ENCODE results near the gene SLC36A4.
"Not testable (repeated sequence)": the region's sequence is repeated elsewhere in the genome, so short reads cannot be mapped to it uniquely, and the experiment has no call there.

Gene SLC36A4

DNA sequence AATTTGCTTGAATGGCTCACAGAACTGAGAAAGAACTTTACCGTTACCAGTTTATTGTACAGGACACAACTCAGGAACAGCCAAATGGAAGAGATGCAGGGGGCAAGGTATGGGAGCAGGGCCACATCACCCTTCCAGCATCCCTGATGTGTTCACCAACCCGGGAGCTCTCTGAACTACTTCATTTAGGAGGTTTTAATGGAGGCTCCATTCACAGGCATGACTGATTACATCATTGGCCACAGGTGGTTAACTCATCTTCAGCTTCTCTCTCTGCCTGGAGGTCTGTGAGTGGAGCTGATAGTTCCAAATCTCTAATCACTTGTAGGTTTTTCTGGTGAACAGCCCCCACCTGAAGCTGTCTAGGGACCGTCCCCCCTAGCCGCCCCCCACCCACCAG is 83.5 kb downstream of the SLC36A4 start:
- TF ChIP-seq, protein P1, sequence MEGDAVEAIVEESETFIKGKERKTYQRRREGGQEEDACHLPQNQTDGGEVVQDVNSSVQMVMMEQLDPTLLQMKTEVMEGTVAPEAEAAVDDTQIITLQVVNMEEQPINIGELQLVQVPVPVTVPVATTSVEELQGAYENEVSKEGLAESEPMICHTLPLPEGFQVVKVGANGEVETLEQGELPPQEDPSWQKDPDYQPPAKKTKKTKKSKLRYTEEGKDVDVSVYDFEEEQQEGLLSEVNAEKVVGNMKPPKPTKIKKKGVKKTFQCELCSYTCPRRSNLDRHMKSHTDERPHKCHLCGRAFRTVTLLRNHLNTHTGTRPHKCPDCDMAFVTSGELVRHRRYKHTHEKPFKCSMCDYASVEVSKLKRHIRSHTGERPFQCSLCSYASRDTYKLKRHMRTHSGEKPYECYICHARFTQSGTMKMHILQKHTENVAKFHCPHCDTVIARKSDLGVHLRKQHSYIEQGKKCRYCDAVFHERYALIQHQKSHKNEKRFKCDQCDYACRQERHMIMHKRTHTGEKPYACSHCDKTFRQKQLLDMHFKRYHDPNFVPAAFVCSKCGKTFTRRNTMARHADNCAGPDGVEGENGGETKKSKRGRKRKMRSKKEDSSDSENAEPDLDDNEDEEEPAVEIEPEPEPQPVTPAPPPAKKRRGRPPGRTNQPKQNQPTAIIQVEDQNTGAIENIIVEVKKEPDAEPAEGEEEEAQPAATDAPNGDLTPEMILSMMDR (IDR thresholded peaks at IDR 0.05; ENCODE audit: insufficient read depth, low read depth, low read length, missing control alignments), result no peak
- no peak overlapping the region for H3K4me3 ChIP-seq (ENCODE audit: low read depth, low read length)
- no peak for DNase-seq (ENCODE audit: low read depth)

DNA sequence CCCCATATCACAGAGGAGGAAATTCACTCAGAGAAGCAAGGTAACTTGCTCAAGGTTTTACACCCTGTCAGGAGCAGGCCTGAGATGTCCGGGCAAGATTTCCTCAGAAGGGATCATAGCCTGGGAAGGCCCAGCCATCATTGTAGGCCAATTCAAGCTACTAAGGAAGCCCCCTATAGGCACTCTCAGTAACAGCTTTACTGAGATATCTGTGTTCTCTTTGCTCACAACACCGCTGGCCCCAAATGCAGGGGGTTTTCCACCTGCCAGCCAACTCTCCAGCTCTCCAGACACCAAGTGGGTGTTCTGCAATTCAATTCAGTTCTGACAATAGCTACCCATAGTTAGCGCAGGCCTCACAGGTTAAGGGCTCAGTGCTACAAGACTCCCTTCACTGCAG is 84.0 kb downstream of the SLC36A4 start:
- TF ChIP-seq, protein P1 (IDR thresholded peaks at IDR 0.05; ENCODE audit: insufficient read depth, low read depth, low read length, missing control alignments), result no peak
- no peak overlapping the region for H3K4me3 ChIP-seq (ENCODE audit: low read depth, low read length)
- DNase-seq (ENCODE audit: low read depth), result no peak

DNA sequence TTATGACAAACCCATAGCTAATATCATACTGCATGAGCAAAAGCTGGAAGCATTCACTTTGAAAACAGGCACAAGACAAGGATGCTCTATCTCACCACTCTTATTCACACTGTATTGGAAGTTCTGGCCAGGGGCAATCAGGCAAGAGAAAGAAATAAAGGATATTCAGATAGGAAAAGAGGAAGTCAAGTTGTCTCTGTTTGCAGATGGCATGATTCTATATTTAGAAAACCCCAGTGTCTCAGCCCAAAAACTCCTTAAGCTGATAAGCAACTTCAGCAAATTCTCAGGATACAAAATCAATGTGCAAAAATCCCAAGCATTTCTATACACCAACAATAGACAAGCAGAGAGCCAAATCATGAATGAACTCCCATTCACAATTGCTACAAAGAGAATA is 86.6 kb downstream of the SLC36A4 start:
- DNase-seq (ENCODE audit: low read depth), result not testable (repeated sequence)

DNA sequence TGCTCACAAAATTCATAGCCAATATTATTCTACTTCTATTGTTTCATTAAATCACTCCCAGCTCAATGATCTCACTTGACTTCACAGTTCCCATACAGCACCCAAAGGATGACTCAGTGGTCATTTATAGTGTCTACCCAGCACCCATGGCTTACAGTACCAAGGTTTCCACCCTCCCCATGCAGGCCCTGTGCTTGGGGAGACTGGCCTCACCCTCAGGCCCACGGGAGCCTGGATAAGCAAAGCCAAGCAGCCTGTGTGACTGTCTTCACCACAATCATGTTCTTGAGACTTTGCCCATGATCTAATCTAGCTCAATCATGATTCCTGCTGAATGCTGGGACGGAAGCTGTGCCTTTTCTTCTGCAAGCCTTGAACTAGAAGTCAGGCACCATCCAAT is 97.6 kb downstream of the SLC36A4 start:
- no peak overlapping the region for H3K4me3 ChIP-seq (ENCODE audit: low read depth, low read length)
- no peak for DNase-seq (ENCODE audit: low read depth)
- TF ChIP-seq, protein P1 (IDR thresholded peaks at IDR 0.05; ENCODE audit: insufficient read depth, low read depth, low read length, missing control alignments), result no peak

More for the DNA sequence above, 86.6 kb downstream of the SLC36A4 start:
- not testable (repeated sequence) for H3K4me3 ChIP-seq (ENCODE audit: low read depth, low read length)

DNA sequence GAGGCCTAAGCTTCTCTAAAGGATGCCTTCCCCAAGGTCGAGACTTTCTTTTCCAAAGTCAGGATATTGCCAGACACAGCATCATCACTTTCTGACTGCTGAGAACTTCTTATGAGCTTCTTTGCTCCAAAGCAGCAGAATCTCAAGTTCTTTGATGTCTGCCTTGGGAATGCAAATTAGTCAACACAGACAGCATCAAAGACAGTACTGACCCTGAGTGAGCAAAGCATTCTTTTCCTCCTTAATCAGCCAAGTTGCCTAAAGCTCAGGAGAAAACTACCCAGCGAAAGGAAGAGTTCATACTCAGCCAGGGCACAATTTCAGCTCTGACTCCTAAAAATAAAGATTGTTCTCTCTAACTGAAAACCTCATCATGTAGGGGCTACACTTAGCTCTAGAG is 98.0 kb downstream of the SLC36A4 start:
- no peak overlapping the region for H3K4me3 ChIP-seq (ENCODE audit: low read depth, low read length)
- TF ChIP-seq, protein P1 (IDR thresholded peaks at IDR 0.05; ENCODE audit: insufficient read depth, low read depth, low read length, missing control alignments), result no peak
- DNase-seq (ENCODE audit: low read depth), result no peak
